Measurements from ENCODE around the gene UAP1L1.
"Not testable (repeated sequence)": the region's sequence is repeated elsewhere in the genome, so short reads cannot be mapped to it uniquely, and the experiment has no call there.

UAP1L1 gene

DNA sequence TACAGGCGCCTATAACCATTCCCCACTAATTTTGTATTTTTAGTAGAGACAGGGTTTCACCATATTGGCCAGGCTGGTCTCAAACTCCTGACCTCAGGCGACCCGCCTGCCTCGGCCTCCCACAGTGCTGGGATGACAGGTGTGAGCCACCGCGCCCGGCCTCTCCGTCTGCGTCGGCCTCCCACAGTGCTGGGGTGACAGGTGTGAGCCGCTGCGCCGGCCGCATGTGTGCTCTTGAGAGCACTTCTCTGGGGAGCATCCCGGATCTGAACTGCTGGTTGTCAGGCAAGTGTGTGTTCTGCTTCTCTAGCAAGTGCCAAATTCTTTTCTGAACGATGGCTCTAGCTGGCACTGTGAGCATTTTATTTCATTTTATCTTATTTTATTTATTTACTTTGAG lies 19.8 kb upstream of the UAP1L1 start:
- DNase-seq (ENCODE audit: low spot score) = no peak

DNA sequence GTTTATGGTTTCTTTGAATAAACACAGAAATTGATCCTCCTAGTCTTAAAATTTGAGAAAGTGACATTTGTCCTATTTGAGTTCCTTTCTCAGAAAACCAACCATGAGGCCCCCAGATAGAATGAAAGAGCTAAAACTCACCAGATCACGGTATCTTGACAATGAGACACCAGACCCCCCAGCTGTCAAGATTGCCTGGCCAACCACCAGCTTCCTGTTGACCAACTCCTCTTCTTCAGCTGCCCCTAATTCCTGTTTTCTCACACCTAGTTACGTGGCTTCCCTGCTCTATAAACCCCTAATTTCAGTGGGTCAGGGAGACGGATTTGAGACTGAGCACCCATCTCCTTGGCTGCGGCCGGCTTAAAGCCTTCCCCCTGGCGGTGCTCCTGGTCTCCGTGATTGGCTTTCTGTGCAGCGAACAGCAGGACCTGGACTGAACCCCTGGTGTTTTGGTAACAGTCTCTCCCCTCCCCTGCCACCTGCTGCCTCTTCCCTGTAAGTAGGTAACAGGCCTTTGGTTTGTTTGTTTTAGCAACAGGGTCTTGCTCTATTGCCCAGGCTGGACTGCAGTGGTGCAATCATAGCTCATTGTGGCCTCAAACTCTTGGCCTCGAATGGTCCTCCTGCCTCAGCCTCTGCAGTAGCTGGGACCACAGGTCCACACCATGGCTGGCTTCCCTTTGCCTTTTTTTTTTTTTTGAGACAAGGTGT lies 18.6 kb upstream of the UAP1L1 start:
- no peak for DNase-seq (ENCODE audit: low spot score)

DNA sequence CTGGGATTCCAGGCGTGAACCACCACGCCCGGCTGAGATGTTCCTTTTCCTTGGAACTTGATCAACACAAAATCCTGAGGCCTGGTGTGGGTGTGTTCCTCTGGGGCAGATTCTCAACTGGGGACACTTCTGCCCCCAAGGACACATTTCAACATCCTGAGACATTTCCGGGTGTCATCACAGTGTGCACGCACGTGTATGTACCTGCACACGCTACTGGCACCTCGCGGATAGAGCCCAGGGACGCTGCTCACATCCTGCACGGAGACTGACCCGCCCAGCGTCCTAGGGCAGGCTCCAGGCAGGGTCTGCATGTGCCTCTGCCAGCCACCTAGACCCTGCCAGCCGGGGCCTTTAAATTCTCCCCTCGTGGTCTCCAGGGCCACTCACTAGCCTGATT lies 14.9 kb upstream of the UAP1L1 start:
- DNase-seq (ENCODE audit: low spot score) = no peak

DNA sequence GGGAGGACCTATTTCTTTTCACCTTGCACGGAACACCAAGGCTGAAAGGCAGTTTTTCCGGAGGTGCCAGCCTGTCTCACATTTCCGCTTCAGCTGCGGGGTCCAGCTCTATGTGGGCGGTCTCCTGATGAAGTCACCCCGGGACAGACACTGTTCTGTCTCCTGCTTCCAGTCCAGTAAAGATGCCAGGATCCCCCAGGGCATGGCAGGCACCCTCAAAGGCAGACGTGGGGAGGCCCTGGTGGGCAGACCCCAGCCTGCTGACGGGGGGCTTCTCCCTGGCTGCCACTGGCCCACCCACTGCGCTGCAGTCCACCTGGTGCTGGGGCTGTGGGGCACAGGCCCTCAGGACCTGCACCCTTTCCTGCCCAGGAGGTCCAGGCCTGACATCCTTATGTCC lies 14.5 kb upstream of the UAP1L1 start:
- DNase-seq (ENCODE audit: low spot score) = not testable (repeated sequence)

DNA sequence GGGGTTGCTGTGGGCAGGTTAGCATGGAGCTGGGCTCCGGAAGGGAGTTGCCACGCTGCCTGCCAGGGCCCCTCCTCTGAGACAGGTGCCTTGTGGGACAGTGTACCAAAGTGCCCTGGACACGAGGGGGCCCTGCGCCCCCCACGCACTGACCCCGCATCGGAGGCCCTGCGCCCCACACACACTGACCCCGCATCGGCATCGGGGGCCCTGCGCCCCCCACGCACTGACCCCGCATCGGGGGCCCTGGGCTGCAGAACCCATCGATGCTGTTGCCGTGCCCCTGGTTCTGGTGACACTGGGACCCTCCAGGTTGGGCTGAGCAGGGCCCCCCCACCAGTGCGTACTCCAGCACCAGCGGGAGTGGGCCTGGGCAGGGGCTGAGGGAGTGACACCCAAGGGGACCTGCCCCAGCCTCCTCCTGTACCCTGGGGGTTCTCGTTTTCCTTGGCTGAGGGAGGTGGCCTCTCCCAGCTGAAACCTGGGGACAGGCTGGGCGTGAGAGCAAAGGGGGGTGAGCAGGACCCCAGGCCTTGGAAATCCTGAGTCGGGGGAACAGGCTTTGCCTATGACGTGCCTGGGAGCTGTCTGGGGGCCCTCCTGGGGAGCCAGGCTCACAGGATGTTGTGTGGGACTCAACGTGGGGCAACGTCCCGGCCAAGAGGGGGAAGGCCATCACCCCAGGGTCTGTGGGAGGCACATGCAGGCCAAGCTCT lies 13.8 kb upstream of the UAP1L1 start:
- DNase-seq (ENCODE audit: low spot score) = no peak

DNA sequence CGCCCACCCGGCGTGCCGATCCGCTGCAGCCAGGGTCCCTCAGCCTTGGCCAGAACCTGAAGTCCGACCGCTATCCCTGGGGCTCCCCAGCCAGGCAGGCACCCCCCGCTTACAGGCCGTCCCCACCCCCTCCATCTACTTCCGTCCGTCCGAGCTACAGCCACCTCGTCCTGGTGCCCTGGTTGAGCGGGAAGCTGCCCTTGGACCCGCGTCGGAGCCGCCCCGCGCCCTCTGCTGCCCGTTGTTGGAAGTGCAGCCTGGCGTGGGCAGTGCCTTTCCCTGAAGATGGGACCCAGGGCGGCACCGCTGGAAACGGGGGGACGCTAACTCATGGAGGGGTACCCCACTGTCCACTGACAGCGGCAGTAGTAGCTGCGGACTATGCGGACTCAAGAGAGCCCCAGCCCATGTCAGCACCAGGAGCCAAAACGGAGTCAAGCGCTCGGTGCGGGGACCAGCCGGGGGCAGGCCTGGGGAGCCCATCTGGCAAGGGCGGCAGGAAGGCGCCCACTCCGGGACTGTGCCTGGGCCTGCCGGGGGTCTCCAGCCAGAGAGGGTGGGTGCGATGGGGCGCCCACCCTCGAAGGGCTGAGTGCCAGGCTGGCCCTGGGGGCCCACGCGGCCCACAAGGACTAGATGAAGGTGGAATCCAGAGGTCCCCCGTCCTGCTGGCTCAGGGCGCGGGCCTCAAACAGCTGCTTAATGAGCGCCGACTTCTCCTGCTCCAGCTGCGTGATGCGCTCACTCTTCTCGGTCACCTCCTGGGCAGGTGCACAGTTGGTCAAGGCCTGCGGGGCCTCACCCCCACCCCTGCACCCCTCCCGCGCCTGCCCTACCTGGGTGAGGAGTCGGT lies 13.1 kb upstream of the UAP1L1 start:
- peak; percentile 84 for DNase-seq (ENCODE audit: low spot score)

DNA sequence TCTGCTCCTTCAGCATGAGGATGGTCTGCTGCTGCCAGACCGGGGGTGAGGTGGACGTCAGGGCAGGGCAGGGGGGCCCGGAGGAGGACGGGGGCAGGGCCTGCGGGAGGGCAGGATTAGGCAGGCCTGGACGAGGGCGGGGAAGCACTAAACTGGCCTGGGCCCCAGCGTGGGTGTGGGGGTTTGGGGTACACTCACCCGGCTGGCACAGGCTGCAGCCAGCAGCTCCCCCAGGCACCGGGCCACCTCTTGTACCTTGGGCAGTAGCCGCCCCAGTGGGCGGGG lies 12.5 kb upstream of the UAP1L1 start:
- no peak for DNase-seq (ENCODE audit: low spot score)

DNA sequence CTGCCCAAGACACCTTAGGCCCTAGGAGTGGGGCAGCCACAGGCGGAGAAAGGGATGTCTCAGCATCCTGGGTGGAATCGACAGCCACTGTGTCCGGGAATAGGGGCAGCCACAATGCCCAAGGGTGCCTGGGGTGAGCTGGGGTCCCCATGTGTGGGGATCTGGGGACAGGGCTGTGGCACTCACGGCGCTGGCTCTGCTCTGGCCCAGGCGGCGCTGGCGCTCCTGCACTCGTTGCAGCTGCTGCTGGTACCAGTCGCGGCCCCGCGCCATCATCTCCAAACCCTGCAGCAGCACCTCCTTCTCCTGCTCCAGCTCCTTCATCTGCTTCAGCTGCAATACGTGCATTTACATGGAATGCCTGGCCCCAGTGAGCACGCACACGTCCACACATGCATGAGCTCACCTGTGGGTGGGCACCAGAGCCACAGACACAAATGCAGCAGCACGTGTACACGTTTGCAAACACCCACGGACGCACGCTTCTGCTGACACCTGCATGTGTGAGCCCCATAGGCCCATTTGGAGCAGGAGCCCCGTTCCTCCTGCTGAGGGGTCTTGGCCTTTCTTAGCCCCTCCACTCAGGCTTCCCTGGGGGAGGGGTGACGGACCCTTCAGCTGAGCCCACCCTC lies 11.9 kb upstream of the UAP1L1 start:
- DNase-seq (ENCODE audit: low spot score) = no peak

DNA sequence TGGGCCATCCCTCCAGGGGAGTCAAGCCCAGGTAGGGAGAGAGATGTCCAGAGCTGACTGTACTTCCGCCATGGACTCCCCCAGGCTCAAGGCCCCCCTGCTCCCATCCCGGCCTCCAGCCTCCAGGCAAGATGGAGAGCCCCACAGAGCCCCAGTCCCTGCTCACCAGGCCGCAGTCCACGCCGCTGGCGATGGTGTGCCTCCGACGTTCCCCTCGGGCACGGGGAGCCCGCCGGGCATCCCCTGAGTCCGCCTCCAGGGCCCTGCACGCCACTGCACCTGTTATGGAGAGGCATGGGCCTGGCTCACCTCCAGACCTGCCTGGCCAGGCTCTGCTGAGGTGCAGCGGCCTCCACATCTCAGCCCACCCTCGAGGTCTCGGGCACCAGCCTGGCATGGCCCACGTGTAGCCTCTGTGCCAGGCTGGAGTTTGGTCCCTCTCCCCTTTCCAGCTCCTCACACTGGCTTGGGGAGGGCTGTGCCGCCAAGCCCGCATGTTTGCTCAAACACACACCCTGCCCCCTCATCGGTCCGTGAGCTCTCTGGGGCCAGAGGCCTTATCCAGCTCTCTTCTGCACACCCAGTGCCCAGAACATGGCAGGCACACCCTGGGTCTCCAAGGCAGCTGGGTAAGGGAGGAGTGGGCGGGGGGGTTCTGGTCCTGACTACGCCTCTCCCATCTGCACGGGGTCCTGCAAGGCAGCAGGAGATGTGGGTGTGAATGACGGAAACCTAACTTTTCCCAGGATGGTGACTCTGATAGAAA lies 11.0 kb upstream of the UAP1L1 start:
- DNase-seq (ENCODE audit: low spot score) = no peak

DNA sequence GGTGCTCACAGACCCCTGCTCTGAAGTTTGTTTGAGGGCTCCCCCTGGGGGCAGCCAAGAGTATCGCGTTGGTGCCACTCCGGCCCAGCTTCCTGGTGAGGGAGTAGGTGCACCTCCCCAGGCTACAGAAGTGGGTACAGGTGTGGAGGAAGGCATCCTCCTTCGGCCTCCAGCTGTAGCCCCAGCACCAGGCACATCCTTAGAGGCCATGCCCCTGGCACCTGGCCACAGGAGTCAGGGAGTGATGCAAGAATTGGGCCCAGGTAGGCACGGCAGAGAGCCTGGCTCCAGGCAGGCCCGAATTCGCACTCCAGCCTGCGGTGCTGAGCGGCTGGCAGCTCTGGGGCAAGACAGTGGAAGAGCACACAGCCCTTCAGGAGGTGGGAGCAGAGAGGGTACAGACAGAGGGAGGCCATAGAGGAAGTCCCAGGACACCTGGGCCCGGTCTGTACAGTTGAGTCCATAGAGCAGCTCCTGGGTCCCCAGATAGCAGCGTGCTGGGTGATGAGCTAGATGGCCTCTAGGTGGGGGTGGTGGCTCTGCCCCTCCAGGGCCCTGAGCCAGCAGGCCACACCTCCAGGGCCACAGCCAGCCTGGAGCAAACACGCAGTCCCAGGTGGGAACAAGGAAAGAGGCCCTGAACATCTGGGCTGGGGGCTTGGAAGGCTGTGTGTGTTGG lies 9.3 kb upstream of the UAP1L1 start:
- peak; percentile 88 for DNase-seq (ENCODE audit: low spot score)

DNA sequence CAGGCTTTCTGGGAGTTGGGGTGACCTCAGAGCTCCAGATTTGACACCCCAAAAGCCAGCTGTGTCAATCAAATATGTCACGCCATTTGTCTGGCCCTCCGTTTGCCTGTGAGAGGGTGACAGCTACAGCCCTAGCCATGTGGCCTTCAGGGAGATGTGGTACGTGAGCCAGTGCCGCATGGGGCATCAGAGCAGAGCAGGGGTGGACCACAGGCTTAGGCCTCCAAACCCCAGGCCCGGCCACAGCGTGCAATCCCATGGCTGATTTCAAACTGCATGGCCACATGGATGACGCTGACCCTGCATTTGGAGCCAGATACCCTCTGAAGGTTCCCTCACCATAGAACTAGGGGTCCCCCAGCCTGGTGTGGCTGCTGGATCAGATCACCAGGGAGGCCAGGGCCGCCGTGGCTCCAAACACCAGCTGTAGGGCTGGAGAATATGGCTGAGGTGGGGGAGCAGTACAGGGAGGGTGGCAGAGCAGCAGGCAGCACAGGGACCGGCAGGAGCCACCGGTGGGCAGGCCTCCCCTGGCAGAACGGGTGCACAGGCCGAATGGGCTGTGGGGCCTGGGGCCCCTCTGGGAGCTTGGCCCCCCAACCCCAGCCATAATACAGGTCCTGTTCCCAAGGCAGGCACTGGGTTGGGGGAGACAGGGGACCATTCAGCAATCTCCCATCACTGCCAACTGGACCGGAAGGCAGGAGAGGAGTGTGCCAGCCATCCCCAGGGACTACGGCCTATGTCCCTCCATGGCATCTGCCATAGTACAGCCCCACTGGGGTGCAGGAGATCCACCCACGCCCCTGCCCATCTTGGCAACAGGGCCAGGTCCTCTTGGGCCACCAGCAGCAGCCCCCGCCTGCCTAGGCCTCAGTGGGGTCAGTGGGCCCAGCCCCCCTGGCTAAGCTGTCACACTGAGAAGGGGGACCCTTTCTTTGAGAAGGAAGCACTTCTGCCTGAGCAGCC lies 8.5 kb upstream of the UAP1L1 start:
- DNase-seq (ENCODE audit: low spot score) = no peak

DNA sequence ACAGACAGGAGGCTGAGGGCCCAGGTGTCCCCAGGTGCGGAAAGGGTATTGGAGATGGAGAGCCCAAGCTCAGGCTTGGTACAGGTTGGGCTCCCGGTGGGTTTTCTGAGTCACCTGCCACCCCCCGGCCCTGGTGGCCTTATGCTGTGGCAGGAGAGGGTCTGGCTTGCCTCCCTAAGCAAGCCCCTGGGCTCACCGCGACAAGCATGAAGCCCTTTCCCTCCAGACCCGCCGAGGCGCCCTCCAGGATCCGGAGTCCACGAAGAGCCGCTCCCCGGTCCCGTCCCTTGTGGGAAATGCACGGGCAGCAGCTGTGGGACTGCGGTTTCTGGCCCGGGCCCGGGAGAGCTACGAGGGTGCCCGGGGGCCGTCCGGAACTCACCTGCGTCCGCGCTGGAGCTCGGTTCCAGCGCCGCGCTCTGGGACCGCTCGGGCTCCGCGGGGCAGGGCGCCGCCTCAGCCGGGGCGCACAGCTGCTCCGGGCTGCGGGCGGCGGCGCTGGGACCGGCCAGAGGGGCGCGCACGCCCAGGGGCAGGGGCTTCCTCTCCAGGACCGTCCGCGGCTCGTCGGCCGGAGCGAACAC lies 7.7 kb upstream of the UAP1L1 start:
- no peak for DNase-seq (ENCODE audit: low spot score)

DNA sequence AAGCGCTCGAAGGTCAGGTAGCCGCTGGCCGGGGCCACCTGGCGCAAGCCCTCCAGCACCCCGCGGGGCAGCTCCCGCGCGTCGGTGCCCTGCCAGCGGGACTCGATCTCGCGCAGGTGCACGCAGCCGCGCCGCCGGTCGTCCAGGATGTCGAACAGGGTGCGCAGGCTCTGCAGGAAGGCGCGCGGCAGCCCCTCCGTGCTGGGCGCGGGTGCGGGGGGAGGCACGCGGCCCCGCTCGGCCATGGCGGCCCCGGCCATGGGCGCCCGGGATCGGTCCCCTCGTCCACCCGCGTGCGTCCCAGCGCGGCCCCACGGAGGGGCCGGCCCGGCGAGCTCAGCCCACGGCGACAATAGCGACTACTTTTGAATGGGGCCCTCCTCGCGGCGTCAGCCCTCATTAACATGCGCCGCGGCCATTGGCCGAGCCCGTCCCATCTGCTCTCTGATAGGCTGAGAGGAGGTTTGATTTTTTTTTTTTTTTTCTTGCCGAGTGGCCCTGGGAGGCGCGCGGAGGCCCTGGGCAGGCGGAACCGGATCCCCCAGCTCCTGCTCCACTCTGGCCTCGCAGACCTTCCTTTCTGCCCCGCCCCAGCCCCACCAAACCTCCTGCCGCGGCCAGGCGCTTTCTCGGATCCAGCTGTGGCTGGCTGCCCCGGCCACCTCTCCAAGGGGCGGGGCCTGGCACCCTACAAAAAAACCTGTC lies 7.0 kb upstream of the UAP1L1 start, which contains the start of gene SAPCD2:
Gene SAPCD2 (minus strand): TSS at position 357 of the 705 bp plus-strand sequence. CDS start 97 bp downstream, at position 260.
- peak; percentile 97 for DNase-seq (ENCODE audit: low spot score)

DNA sequence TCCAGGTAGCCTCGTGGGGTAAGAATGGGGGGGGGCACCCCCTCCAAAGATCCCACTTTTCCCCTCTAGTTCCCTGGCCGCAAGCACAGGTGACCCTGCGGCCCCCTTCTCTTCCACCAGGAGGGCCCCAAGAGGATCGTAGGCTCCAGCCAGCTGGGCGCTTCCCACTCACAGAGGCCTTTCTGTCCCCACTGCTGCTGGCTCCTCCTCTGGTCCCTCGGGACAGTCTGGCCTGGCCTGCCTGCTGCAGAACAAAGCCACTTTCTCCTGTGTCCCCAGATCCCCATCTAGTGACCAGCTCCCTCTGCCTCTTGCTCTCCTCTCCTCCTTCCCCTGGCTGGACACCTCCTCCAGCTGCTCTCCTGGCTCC lies 6.4 kb upstream of the UAP1L1 start:
- peak; percentile 61 for DNase-seq (ENCODE audit: low spot score)

DNA sequence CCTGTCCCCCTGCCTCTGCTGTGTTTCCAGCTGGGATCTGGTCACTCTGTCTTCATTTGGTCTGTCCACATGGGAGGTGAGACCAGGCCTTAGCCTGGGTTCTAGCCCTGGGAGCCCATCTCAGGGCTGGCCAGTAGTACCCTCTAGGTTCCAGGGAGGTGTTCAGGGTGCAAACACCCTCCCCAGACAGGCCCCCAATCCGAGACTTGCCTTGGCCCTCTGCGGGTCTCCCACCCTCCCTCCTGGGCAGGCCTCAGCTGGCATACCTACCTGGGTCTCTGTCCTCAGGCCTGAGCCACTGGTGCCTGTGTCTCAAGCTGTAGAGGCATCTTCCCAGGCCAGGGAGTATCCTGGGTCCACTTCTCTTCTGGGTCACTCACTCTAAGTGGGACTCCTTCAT lies 6.0 kb upstream of the UAP1L1 start:
- DNase-seq (ENCODE audit: low spot score) = no peak

DNA sequence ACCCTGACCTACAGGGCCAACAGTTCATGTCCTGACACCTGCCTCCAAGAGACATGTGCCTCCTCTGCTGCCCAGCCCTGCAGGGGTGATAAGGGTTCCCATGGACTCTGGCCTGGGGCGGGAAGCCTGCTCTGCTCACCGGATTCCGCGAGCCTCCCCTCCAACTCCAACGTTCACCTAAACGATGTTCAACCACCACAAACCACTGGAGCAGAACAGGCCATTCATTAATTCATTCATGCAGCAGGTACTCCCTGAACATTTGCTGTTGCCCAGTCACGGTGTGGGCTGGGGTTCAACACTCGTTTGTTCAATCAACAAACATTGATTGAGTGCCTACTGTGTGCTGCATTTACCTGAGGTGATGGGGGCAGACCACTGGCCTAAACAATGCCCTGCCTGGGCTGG lies 3.3 kb upstream of the UAP1L1 start:
- DNase-seq (ENCODE audit: low spot score) = no peak

DNA sequence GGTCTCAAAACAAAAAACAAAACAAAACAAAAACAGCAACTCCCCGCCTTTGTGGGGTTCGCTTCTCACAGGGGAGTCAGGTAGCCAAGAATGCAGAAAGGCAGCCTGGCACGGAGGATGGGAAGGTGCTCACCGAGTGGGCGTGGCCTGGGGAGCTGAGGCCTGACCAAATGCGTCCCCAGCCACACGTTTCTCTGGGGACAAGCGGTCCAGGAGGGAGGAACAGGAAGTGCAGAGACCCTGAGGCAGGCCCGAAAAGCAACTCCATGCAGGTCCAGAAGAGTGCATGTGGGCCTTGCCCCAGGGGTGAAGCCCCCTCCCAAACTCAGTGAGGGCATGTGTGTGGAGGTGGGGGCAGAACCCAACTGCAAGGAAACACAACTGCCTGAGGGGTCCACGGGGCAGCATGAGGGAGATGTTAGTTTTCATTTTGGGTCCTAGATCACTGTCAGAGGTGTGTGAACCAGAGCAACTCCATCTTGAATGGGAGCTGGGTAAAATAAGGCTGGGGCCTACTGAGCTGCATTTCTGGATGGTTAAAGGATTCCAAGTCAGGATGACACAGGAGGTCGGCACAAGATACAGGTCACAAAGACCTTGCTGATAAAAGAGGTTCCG lies 2.6 kb upstream of the UAP1L1 start:
- DNase-seq (ENCODE audit: low spot score) = no peak

DNA sequence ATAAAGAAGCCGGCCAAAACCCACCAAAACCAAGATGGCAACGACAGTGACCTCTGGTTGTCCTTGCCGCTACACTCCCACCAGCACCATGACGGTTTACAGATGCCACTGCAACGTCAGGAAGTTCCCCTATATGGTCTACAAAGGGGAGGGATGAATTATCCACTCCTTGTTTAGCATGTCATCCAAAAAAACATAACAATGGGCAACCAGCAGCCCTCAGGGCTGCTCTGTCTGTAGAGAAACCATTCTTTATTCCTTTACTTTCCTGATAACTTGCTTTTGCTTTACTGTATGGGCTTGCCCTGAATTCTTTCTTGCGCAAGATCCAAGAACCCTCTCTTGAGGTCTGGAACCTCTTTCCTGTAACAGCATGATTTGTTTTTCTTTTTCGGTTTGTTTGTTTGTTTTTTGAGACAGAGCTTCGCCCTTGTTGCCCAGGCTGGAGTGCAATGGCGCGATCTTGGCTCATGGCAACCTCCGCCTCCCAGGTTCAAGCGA lies 2.0 kb upstream of the UAP1L1 start:
- DNase-seq (ENCODE audit: low spot score) = no peak
